LoVo (cell line): Measurements from ENCODE around the gene CDC26.
A peak's percentile ranks its signal among the peaks of the same experiment; 100 is the strongest.
"Not testable (repeated sequence)": the region's sequence is repeated elsewhere in the genome, so short reads cannot be mapped to it uniquely, and the experiment has no call there.

Experiments used
- DNase-seq: peaks from one replicate; pipeline ENCODE4 v3.0.0-alpha.2; 2016; ENCODE audit warnings: low spot score

CDC26 gene

GRCh38 chr9:113275157-113276131 lies at the start of gene CDC26, which contains the start of gene PRPF4:
CDC26 (minus strand) TSS chr9:113275572; CDS start chr9:113272507, 3,065 bp downstream.
PRPF4 (plus strand) TSS chr9:113275658; CDS start chr9:113275744, 86 bp downstream.
- DNase-seq, result peak; percentile 96

GRCh38 chr9:113322671-113323070 lies 47.3 kb upstream of the CDC26 start:
- no peak for DNase-seq

- no peak for DNase-seq
These were observed 44.7 kb upstream of the CDC26 start for GRCh38 chr9:113320051-113320450.

- no peak for DNase-seq
These were observed 43.7 kb upstream of the CDC26 start for GRCh38 chr9:113319054-113319453.

GRCh38 chr9:113317777-113318176 lies 42.4 kb upstream of the CDC26 start:
- no peak for DNase-seq

- no peak for DNase-seq
These were observed 40.7 kb upstream of the CDC26 start for GRCh38 chr9:113316030-113316429.

- DNase-seq, result no peak
These were observed 39.9 kb upstream of the CDC26 start for GRCh38 chr9:113315231-113315630.

GRCh38 chr9:113313261-113313660 lies 37.9 kb upstream of the CDC26 start:
- no peak for DNase-seq

- DNase-seq, result no peak
These were observed 36.6 kb upstream of the CDC26 start for GRCh38 chr9:113311961-113312360.

GRCh38 chr9:113310538-113310937 lies 35.2 kb upstream of the CDC26 start:
- no peak for DNase-seq

GRCh38 chr9:113309204-113309813 lies 33.9 kb upstream of the CDC26 start:
- peak; percentile 45 for DNase-seq

- no peak for DNase-seq
These were observed 32.1 kb upstream of the CDC26 start for GRCh38 chr9:113307396-113307975.

- no peak for DNase-seq
These were observed 31.2 kb upstream of the CDC26 start for GRCh38 chr9:113306566-113306965.

GRCh38 chr9:113302792-113303418 lies 27.5 kb upstream of the CDC26 start, which contains the start of gene RNF183:
RNF183 (minus strand) TSS chr9:113303376; CDS start chr9:113298184, 5,192 bp downstream.
- DNase-seq, result no peak

- DNase-seq, result no peak
These were observed 26.2 kb upstream of the CDC26 start for GRCh38 chr9:113301548-113301947.

- DNase-seq, result peak; percentile 49
These were observed 24.5 kb upstream of the CDC26 start for GRCh38 chr9:113299800-113300292.

GRCh38 chr9:113298924-113299770 lies 23.8 kb upstream of the CDC26 start:
- no peak for DNase-seq

- no peak for DNase-seq
These were observed 22.9 kb upstream of the CDC26 start for GRCh38 chr9:113298311-113298710.

- DNase-seq, result no peak
These were observed 21.6 kb upstream of the CDC26 start for GRCh38 chr9:113296796-113297558.

GRCh38 chr9:113296247-113296646 lies 20.9 kb upstream of the CDC26 start:
- not testable (repeated sequence) for DNase-seq
